HG03571 (cell line): ENCODE results near the gene POSTN.
"Not testable (repeated sequence)": the region's sequence is repeated elsewhere in the genome, so short reads cannot be mapped to it uniquely, and the experiment has no call there.

Experiments
- ATAC-seq: cut with Tn5 transposase; IDR thresholded peaks from one replicate; pipeline ENCODE4 v1.9.1; 2021; ENCODE audit not compliant: unreplicated experiment

POSTN gene

GRCh38 chr13:37597477-37598025, 1.0 kb downstream of the POSTN start:
- no peak for ATAC-seq

GRCh38 chr13:37596805-37597204, 1.8 kb downstream of the POSTN start:
- ATAC-seq = no peak

- ATAC-seq = no peak
Observed at GRCh38 chr13:37595162-37595561, 3.4 kb downstream of the POSTN start.

GRCh38 chr13:37594550-37594949, 4.0 kb downstream of the POSTN start:
- ATAC-seq = no peak

GRCh38 chr13:37589381-37589780, 9.2 kb downstream of the POSTN start:
- not testable (repeated sequence) for ATAC-seq

- ATAC-seq = no peak
Observed at GRCh38 chr13:37587236-37587635, 11.3 kb downstream of the POSTN start.

- ATAC-seq = no peak
Observed at GRCh38 chr13:37586164-37586563, 12.4 kb downstream of the POSTN start.

GRCh38 chr13:37585541-37585940, 13.0 kb downstream of the POSTN start:
- no peak for ATAC-seq

- ATAC-seq = no peak
Observed at GRCh38 chr13:37576601-37577000, 22.0 kb downstream of the POSTN start.

GRCh38 chr13:37565425-37565824, 33.1 kb downstream of the POSTN start:
- ATAC-seq = no peak

GRCh38 chr13:37561031-37561430, 37.5 kb downstream of the POSTN start:
- ATAC-seq = no peak

- no peak for ATAC-seq
Observed at GRCh38 chr13:37560526-37560925, 38.0 kb downstream of the POSTN start.

GRCh38 chr13:37558766-37559165, 39.8 kb downstream of the POSTN start:
- ATAC-seq = not testable (repeated sequence)

- ATAC-seq = no peak
Observed at GRCh38 chr13:37546087-37546486, 52.5 kb downstream of the POSTN start.

- ATAC-seq = no peak
Observed at GRCh38 chr13:37544995-37545394, 53.6 kb downstream of the POSTN start.

GRCh38 chr13:37539976-37540605, 58.5 kb downstream of the POSTN start:
- no peak for ATAC-seq

GRCh38 chr13:37539170-37539569, 59.4 kb downstream of the POSTN start:
- ATAC-seq = no peak

- ATAC-seq = no peak
Observed at GRCh38 chr13:37535501-37535900, 63.1 kb downstream of the POSTN start.

- no peak for ATAC-seq
Observed at GRCh38 chr13:37534676-37535075, 63.9 kb downstream of the POSTN start.

GRCh38 chr13:37534181-37534580, 64.4 kb downstream of the POSTN start:
- no peak for ATAC-seq

GRCh38 chr13:37531049-37531448, 67.5 kb downstream of the POSTN start:
- ATAC-seq = no peak

- no peak for ATAC-seq
Observed at GRCh38 chr13:37529751-37530385, 68.7 kb downstream of the POSTN start.
